Stomach (tissue), 4 donors: ENCODE measurements around the gene FBXL14.

ENCODE experiments used
- EP300 ChIP-seq: sonication (generic); formaldehyde crosslinking; IDR thresholded peaks from one replicate; pipeline ENCODE4 v1.6.1; 2017; ENCODE audit warnings: antibody characterized with exemption
- POLR2A ChIP-seq, 4 donors: fragments of 450-650 bp; IDR thresholded peaks; one replicate each; pipeline ENCODE4 v1.6.1; 2016; ENCODE audit warnings: antibody characterized with exemption in 4 of 4, control low read depth in 2 of 4, mild to moderate bottlenecking in 1 of 4, moderate library complexity in 1 of 4
- TF ChIP-seq, protein P1 (sequence below), 7 experiments: fragments of 450-650 bp in 4 of 7; fragments of 200-600 bp in 3 of 7; sonication (generic) in 3 of 7; IDR thresholded peaks; one replicate each; pipeline ENCODE4 v1.5.1; 2016 to 2019; ENCODE audit warnings: antibody characterized with exemption in 7 of 7, control low read depth in 2 of 7, mild to moderate bottlenecking in 1 of 7

DNA sequence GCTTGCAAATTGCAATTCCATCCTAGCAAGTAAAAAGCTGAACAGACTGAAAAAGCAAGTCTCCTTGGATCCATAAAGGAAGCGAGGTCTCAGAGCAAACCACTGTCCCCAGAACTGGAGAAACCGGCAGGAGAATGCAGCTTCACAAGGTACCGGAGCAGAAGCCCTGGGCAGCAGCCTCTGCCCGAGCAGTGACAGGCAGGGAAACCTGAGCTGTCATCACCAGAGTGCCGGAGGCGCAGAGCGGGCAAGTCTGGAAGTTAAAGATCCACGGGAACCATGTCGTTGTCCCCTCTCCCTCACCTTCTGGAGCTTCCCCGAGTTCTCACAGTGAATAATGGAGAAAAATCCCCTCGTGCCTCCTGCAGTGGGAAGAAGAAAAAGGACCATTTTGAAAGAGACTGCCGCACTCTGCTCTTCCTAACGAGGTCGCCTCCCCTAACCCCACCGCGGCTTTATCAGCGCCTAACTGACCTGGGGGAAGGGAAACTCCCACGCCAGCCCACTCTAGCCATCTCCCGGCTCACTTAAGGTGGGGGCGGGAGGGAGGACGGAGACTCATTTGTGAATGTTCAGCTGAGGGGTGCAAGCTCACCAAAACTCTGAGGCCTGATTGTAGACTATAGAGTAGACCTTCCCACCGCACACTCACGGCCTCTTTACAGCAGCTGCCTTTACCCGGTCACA lies 27.8 kb downstream of the FBXL14 start:
- TF ChIP-seq, protein P1, sequence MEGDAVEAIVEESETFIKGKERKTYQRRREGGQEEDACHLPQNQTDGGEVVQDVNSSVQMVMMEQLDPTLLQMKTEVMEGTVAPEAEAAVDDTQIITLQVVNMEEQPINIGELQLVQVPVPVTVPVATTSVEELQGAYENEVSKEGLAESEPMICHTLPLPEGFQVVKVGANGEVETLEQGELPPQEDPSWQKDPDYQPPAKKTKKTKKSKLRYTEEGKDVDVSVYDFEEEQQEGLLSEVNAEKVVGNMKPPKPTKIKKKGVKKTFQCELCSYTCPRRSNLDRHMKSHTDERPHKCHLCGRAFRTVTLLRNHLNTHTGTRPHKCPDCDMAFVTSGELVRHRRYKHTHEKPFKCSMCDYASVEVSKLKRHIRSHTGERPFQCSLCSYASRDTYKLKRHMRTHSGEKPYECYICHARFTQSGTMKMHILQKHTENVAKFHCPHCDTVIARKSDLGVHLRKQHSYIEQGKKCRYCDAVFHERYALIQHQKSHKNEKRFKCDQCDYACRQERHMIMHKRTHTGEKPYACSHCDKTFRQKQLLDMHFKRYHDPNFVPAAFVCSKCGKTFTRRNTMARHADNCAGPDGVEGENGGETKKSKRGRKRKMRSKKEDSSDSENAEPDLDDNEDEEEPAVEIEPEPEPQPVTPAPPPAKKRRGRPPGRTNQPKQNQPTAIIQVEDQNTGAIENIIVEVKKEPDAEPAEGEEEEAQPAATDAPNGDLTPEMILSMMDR (IDR thresholded peaks at IDR 0.05) = no peak
- TF ChIP-seq POLR2A (IDR thresholded peaks at IDR 0.05) = no peak
- TF ChIP-seq EP300 = no peak
